ENCODE results near the gene RAB4A. TPM values are rescaled to one million over a fixed set of nuclear protein-coding genes. Genes with fewer than 3 reads are reported as not detected.

RAB4A gene
- total and polyA plus RNA-seq, 9 of the 15 experiments (the other 6 are each of a cell fraction or from before 2014, with no cell fraction given): 8.3 to 61.0 (median 26.7) TPM

DNA sequence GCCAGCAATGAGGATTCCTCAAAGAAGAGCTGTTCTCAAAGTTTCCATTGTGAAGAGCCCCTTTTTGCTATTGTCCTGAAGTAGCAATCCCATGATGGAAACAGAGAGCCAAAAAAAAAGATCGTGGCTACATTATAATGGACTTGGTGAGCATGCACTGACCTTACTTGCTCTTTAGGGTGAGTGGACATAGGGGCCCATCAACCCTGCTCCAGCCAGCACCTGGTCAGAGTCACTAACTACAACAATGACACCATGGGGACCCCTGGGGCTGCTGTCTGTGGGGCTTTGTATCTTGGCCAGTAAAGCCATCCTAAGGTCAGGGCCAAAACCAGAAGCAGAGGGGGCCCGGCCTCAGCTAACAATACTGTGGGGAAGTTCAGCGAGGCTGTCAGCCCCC, 30.4 kb upstream of the RAB4A start (continued):
- TF ChIP-seq, protein P1, sequence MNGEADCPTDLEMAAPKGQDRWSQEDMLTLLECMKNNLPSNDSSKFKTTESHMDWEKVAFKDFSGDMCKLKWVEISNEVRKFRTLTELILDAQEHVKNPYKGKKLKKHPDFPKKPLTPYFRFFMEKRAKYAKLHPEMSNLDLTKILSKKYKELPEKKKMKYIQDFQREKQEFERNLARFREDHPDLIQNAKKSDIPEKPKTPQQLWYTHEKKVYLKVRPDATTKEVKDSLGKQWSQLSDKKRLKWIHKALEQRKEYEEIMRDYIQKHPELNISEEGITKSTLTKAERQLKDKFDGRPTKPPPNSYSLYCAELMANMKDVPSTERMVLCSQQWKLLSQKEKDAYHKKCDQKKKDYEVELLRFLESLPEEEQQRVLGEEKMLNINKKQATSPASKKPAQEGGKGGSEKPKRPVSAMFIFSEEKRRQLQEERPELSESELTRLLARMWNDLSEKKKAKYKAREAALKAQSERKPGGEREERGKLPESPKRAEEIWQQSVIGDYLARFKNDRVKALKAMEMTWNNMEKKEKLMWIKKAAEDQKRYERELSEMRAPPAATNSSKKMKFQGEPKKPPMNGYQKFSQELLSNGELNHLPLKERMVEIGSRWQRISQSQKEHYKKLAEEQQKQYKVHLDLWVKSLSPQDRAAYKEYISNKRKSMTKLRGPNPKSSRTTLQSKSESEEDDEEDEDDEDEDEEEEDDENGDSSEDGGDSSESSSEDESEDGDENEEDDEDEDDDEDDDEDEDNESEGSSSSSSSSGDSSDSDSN (IDR thresholded peaks at IDR 0.05; ENCODE audit: borderline replicate concordance in 1 of 2, low read depth in 2 of 2, low read length in 2 of 2): no peak

DNA sequence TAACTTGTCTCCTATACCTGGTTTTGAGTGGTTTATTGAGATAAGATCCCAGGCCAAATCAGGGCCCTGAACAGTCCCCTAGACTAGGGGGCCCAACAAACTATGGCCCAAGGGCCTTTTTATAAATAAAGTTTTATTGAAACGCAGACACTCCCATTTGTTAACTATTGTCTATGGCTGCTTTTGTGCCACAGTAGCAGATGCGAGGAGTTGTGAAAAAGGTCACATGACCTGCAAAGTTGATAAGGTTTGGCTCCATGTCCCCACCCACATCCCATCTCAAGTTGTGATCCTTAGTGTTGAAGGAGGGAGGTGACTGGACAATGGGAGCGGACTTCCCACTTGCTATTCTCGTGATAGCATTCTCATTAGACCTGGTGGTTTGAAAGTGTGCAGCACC, 29.5 kb upstream of the RAB4A start:
- BruUV-seq (replicated peaks): no TSS peak
- FAIRE-seq: no peak
- TF ChIP-seq RAD51 (IDR thresholded peaks at IDR 0.05; ENCODE audit: borderline replicate concordance, low read depth): peak; percentile 55
- TF ChIP-seq, protein P2, sequence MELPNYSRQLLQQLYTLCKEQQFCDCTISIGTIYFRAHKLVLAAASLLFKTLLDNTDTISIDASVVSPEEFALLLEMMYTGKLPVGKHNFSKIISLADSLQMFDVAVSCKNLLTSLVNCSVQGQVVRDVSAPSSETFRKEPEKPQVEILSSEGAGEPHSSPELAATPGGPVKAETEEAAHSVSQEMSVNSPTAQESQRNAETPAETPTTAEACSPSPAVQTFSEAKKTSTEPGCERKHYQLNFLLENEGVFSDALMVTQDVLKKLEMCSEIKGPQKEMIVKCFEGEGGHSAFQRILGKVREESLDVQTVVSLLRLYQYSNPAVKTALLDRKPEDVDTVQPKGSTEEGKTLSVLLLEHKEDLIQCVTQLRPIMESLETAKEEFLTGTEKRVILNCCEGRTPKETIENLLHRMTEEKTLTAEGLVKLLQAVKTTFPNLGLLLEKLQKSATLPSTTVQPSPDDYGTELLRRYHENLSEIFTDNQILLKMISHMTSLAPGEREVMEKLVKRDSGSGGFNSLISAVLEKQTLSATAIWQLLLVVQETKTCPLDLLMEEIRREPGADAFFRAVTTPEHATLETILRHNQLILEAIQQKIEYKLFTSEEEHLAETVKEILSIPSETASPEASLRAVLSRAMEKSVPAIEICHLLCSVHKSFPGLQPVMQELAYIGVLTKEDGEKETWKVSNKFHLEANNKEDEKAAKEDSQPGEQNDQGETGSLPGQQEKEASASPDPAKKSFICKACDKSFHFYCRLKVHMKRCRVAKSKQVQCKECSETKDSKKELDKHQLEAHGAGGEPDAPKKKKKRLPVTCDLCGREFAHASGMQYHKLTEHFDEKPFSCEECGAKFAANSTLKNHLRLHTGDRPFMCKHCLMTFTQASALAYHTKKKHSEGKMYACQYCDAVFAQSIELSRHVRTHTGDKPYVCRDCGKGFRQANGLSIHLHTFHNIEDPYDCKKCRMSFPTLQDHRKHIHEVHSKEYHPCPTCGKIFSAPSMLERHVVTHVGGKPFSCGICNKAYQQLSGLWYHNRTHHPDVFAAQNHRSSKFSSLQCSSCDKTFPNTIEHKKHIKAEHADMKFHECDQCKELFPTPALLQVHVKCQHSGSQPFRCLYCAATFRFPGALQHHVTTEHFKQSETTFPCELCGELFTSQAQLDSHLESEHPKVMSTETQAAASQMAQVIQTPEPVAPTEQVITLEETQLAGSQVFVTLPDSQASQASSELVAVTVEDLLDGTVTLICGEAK (IDR thresholded peaks at IDR 0.05): peak; percentile 93
- TF ChIP-seq, protein P2 (CRISPR knock-in tag; IDR thresholded peaks at IDR 0.05): peak; percentile 89
- no peak for TF ChIP-seq SREBF2 (CRISPR knock-in tag; IDR thresholded peaks at IDR 0.05)
- no peak for TF ChIP-seq MTF1 (CRISPR knock-in tag; IDR thresholded peaks at IDR 0.05; ENCODE audit: borderline replicate concordance)
- 0 out of 2 replicates have a peak, but pooled peaks have one; percentile 48 for TF ChIP-seq TOE1 (IDR thresholded peaks at IDR 0.05; ENCODE audit: borderline replicate concordance)
- no peak for TF ChIP-seq TOE1 (CRISPR knock-in tag; IDR thresholded peaks at IDR 0.05; ENCODE audit: borderline replicate concordance, low read depth)

More for the DNA sequence above, 29.5 kb upstream of the RAB4A start:
- Histone ChIP-seq H3K4me2 (ENCODE audit: insufficient read depth, low read length) (no peak overlapping the region), H3K79me2 (ENCODE audit: control insufficient read depth, insufficient read depth, low read length) (no peaks in the 10 kb centered on the region), H2AFZ (ENCODE audit: low read depth, low read length) (0 out of 2 replicates have a peak overlapping the region, but pooled peaks have one; percentile 23), H3K9me3 (replicated peaks; ENCODE audit: control insufficient read depth, insufficient read depth, low read depth, low read length) (no peaks in the 10 kb centered on the region), H3K27me3 (ENCODE audit: control insufficient read depth in 2 of 2, insufficient read depth in 2 of 2, low read length in 2 of 2) (peaks cover 13 to 18% of the 10 kb centered on the region in 2 experiments; a peak in 4 of 5 replicates), H3K36me3 (ENCODE audit: control insufficient read depth, insufficient read depth, low read length) (no peaks in the 10 kb centered on the region), H3K9ac (ENCODE audit: insufficient read depth in 1 of 2, low read depth in 2 of 2, low read length in 2 of 2) (no peak overlapping the region), H4K20me1 (replicated peaks; ENCODE audit: control insufficient read depth, insufficient read depth, low read length) (no peaks in the 10 kb centered on the region), H3K4me3 (no peak overlapping the region), H3K4me1 (replicated peaks in 1 of 2; ENCODE audit: control insufficient read depth in 2 of 2, insufficient read depth in 2 of 2, low read length in 2 of 2) (no peaks in the 10 kb centered on the region), H3K27ac (ENCODE audit: extremely low read depth, low read depth, low read length) (no peak overlapping the region), H3K9me1 (ENCODE audit: control insufficient read depth, insufficient read depth, low read length) (no peaks in the 10 kb centered on the region)
- CTCF ChIA-PET (ENCODE audit: low intra/inter-chr PET ratio): interaction anchor here (0.7 kb wide), 1 partner anchor 14 kb away, joined by 3 read pairs; no protein-coding TSS in a partner anchor
- no peak for DNase-seq (ENCODE audit: extremely low read depth in 1 of 4, low spot score in 3 of 4)
- 6% methylated on average over 4 of the region's 4 CpGs for WGBS (ENCODE audit: insufficient coverage, low coverage, missing lambda C conversion rate)
- POLR2A ChIA-PET: no interaction called here
- intact Hi-C loops (cut with micrococcal nuclease) (no loop called here), in situ Hi-C loops (cut with MboI) (no loop called here)
- no peak for ATAC-seq
